H1 (cell line): ENCODE measurements around the gene ZNF598.

Experiments used
- CEBPB ChIP-seq: IDR thresholded peaks from 2 replicates; pipeline ENCODE4 v1.6.1; 2012; ENCODE audit warnings: low read depth, low read length
- CTCF ChIP-seq, 3 experiments: IDR thresholded peaks; 1 replicate in 2 of 3; 2 replicates in 1 of 3; pipeline versions ENCODE4 v1.5.1 to v1.6.1; 2011; ENCODE audit warnings: low read length in 3 of 3, mild to moderate bottlenecking in 3 of 3, inconsistent platforms in 2 of 3, low read depth in 1 of 3, moderate library complexity in 1 of 3; ENCODE audit not compliant: insufficient read depth in 1 of 3; ENCODE audit errors: control extremely low read depth in 1 of 3
- EZH2 ChIP-seq: fragments of 200-600 bp; sonication (generic); IDR thresholded peaks from 2 replicates; pipeline ENCODE4 v1.7.1; 2012; ENCODE audit warnings: low read depth, mild to moderate bottlenecking, moderate library complexity, low read length, inconsistent platforms; ENCODE audit not compliant: severe bottlenecking
- KDM5A ChIP-seq: fragments of 200-600 bp; IDR thresholded peaks from 2 replicates; pipeline ENCODE4 v1.7.1; 2012; ENCODE audit warnings: mild to moderate bottlenecking, low read length, inconsistent platforms, mixed read lengths
- MAX ChIP-seq: IDR thresholded peaks from 2 replicates; pipeline ENCODE4 v1.6.1; 2012; ENCODE audit warnings: inconsistent platforms
- POLR2AphosphoS5 ChIP-seq: IDR thresholded peaks from 2 replicates; pipeline ENCODE4 v1.6.1; 2011; ENCODE audit warnings: low read depth, low read length
- SAP30 ChIP-seq: fragments of 300-600 bp; sonication (generic); IDR thresholded peaks from 2 replicates; pipeline ENCODE4 v1.7.1; 2012; ENCODE audit warnings: low read length, moderate library complexity, mild to moderate bottlenecking, inconsistent platforms; ENCODE audit not compliant: insufficient read depth, insufficient replicate concordance
- SIN3A ChIP-seq, 2 experiments: IDR thresholded peaks in 1 of 2; conservative IDR thresholded peaks in 1 of 2; 2 replicates each; pipeline ENCODE4 v1.6.1; 2011 to 2012; ENCODE audit warnings: low read length in 2 of 2, improper control_type of control experiment in 1 of 2, low read depth in 1 of 2, mild to moderate bottlenecking in 1 of 2
- TAF1 ChIP-seq: IDR thresholded peaks from 2 replicates; pipeline ENCODE4 v1.6.1; 2011; ENCODE audit warnings: mild to moderate bottlenecking, low read depth, low read length
- TEAD4 ChIP-seq: IDR thresholded peaks from 2 replicates; pipeline ENCODE4 v1.6.1; 2012; ENCODE audit warnings: low read depth, low read length, inconsistent platforms, mixed read lengths
- USF2 ChIP-seq: IDR thresholded peaks from 2 replicates; pipeline ENCODE4 v1.6.1; 2011; ENCODE audit warnings: low read length, improper control_type of control experiment
- TF ChIP-seq, protein P1 (sequence below): IDR thresholded peaks from 2 replicates; pipeline ENCODE4 v1.6.1; 2011; ENCODE audit warnings: low read depth, mild to moderate bottlenecking, low read length; ENCODE audit not compliant: insufficient read depth

- TF ChIP-seq SIN3A (conservative IDR thresholded peaks at IDR 0.05 in 1 of 2, IDR thresholded peaks at IDR 0.05 in 1 of 2; ENCODE audit: low read depth in 1 of 2, low read length in 2 of 2), result no peak
- TF ChIP-seq USF2, result no peak
- no peak for TF ChIP-seq SAP30
- TF ChIP-seq TEAD4, result no peak
- TF ChIP-seq KDM5A, result no peak
- TF ChIP-seq CTCF (IDR thresholded peaks at IDR 0.05; ENCODE audit: control extremely low read depth in 1 of 3, insufficient read depth in 1 of 3, low read depth in 1 of 3, low read length in 3 of 3), result no peak
- TF ChIP-seq MAX, result no peak
- no peak for TF ChIP-seq EZH2
- TF ChIP-seq TAF1, result no peak
- TF ChIP-seq, protein P1, sequence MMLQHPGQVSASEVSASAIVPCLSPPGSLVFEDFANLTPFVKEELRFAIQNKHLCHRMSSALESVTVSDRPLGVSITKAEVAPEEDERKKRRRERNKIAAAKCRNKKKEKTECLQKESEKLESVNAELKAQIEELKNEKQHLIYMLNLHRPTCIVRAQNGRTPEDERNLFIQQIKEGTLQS, result no peak
- no peak for TF ChIP-seq POLR2AphosphoS5
- TF ChIP-seq CEBPB, result no peak
Measured at GRCh38 chr16:2028620-2029220, 19.1 kb upstream of the ZNF598 start.
